ENCODE data around the gene NECTIN3.

Gene NECTIN3

GRCh38 chr3:111200027-111200426 is 128.4 kb downstream of the NECTIN3 start:
- DNase-seq (ENCODE audit: low spot score) = no peak

- DNase-seq (ENCODE audit: low spot score) = no peak
Measured at GRCh38 chr3:111210003-111210711, 138.5 kb downstream of the NECTIN3 start.

GRCh38 chr3:111210866-111211564 is 139.4 kb downstream of the NECTIN3 start:
- no peak for DNase-seq (ENCODE audit: low spot score)

GRCh38 chr3:111212511-111212910 is 140.9 kb downstream of the NECTIN3 start:
- DNase-seq (ENCODE audit: low spot score) = no peak

- no peak for DNase-seq (ENCODE audit: low spot score)
Measured at GRCh38 chr3:111215481-111215880, 143.9 kb downstream of the NECTIN3 start.

- DNase-seq (ENCODE audit: low spot score) = no peak
Measured at GRCh38 chr3:111218615-111219014, 147.0 kb downstream of the NECTIN3 start.

- no peak for DNase-seq (ENCODE audit: low spot score)
Measured at GRCh38 chr3:111227216-111227615, 155.6 kb downstream of the NECTIN3 start.

GRCh38 chr3:111229301-111229700 is 157.7 kb downstream of the NECTIN3 start:
- DNase-seq (ENCODE audit: low spot score) = no peak

GRCh38 chr3:111236836-111237713 is 165.5 kb downstream of the NECTIN3 start:
- DNase-seq (ENCODE audit: low spot score) = no peak

GRCh38 chr3:111237946-111238345 is 166.3 kb downstream of the NECTIN3 start:
- no peak for DNase-seq (ENCODE audit: low spot score)

- DNase-seq (ENCODE audit: low spot score) = peak; percentile 33
Measured at GRCh38 chr3:111238885-111239284, 167.3 kb downstream of the NECTIN3 start.

GRCh38 chr3:111241960-111242359 is 170.3 kb downstream of the NECTIN3 start:
- DNase-seq (ENCODE audit: low spot score) = no peak

Measured in CD4-positive, alpha-beta T cell treated with Interleukin-15 for 4 hours (primary cell).